Measurements from ENCODE around the gene EPB41L1.
A peak's percentile ranks its signal among the peaks of the same experiment; 100 is the strongest.

The EPB41L1 gene

DNA sequence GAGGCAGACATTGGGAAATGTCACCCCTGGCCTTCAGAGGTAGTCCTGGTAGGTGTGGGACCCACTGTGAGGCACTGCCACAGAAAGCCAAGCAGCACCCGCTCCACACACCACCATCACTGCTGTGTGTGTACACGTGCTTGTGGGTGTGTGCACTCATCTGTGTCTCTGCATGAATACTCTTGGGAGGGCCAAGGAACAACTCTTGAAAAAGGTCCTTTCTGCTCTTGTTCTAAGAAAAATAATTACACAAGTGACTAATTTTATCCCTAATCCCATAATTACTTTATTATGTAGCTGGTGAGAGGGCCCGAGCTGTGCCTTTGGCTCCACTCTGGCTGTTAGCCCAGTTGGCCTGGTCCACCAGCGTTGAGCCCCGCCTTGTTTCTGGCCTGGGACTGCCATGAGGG is 21.7 kb upstream of the EPB41L1 start (continued):
- TF ChIP-seq ZSCAN30 (tag by site-specific recombination; IDR thresholded peaks at IDR 0.05) (no peak), ZFP69B (tag by site-specific recombination; IDR thresholded peaks at IDR 0.05) (peak; percentile 62; the same call in 1 of the 2 replicates)

DNA sequence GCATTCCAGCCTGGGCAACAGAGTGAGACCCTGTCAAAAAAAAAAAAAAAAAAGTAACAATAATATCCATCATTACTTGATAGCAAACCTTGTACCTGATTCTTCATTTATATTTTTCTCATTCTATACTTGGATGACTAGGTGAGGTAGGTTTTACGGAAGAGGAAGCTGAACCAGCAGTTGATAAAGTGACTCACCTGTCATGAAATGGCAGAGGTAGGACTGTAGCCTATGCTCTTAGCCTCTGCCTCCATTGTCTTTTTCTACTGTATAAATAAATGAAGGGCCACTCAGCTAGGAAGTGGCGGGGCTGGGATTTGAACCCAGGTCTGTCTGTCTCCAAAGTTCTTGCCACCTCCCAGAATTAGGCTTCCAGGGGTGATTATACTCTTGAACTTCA is 20.7 kb upstream of the EPB41L1 start:
- Histone ChIP-seq H3K4me1 (ENCODE audit: control insufficient read depth, insufficient read depth, low read length) (no peaks in the 10 kb centered on the region), H3K36me3 (ENCODE audit: control insufficient read depth in 2 of 2, insufficient read depth in 1 of 2, low read length in 2 of 2) (no peaks in the 10 kb centered on the region), H3K27ac (ENCODE audit: extremely low read depth, low read depth, low read length) (no peak overlapping the region), H3K4me3 (ENCODE audit: low read depth, low read length) (no peak overlapping the region), H3K9me3 (ENCODE audit: control insufficient read depth, insufficient read depth, low read depth, low read length) (no peaks in the 10 kb centered on the region)
- POLR2A ChIA-PET, result interaction anchor here (0.6 to 0.7 kb wide), 2 partner anchors 12 to 139 kb away, joined by 3 read pairs; no protein-coding TSS in a partner anchor
- CTCF ChIA-PET, result interaction anchor here (0.6 to 1.2 kb wide), 4 partner anchors 52 to 143 kb away, joined by 3 to 9 read pairs (median 3); no protein-coding TSS in a partner anchor
- TF ChIP-seq ZNF48 (tag by site-specific recombination; IDR thresholded peaks at IDR 0.05) (no peak), ZNF324 (tag by site-specific recombination; IDR thresholded peaks at IDR 0.05) (no peak), ZNF366 (tag by site-specific recombination; conservative IDR thresholded peaks at IDR 0.05) (no peak), KLF7 (tag by site-specific recombination; IDR thresholded peaks at IDR 0.05; ENCODE audit: borderline replicate concordance) (no peak), ZFP3 (tag by site-specific recombination; IDR thresholded peaks at IDR 0.05; ENCODE audit: low read depth) (no peak), MEIS1 (CRISPR knock-in tag; IDR thresholded peaks at IDR 0.05; ENCODE audit: borderline replicate concordance) (no peak), SETDB1 (IDR thresholded peaks at IDR 0.05; ENCODE audit: insufficient read length, low read length) (no peak)
- TF ChIP-seq, protein P1, sequence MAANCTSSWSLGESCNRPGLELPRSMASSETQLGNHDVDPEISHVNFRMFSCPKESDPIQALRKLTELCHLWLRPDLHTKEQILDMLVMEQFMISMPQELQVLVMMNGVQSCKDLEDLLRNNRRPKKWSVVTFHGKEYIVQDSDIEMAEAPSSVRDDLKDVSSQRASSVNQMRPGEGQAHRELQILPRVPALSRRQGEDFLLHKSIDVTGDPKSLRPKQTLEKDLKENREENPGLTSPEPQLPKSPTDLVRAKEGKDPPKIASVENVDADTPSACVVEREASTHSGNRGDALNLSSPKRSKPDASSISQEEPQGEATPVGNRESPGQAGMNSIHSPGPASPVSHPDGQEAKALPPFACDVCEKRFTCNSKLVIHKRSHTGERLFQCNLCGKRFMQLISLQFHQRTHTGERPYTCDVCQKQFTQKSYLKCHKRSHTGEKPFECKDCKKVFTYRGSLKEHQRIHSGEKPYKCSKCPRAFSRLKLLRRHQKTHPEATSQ (tag by site-specific recombination; IDR thresholded peaks at IDR 0.05), result no peak
- TF ChIP-seq, protein P2, sequence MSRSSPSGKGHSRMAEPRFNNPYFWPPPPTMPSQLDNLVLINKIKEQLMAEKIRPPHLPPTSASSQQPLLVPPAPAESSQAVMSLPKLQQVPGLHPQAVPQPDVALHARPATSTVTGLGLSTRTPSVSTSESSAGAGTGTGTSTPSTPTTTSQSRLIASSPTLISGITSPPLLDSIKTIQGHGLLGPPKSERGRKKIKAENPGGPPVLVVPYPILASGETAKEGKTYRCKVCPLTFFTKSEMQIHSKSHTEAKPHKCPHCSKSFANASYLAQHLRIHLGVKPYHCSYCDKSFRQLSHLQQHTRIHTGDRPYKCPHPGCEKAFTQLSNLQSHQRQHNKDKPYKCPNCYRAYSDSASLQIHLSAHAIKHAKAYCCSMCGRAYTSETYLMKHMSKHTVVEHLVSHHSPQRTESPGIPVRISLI (tag by site-specific recombination; IDR thresholded peaks at IDR 0.05), result no peak
- TF ChIP-seq, protein P3, sequence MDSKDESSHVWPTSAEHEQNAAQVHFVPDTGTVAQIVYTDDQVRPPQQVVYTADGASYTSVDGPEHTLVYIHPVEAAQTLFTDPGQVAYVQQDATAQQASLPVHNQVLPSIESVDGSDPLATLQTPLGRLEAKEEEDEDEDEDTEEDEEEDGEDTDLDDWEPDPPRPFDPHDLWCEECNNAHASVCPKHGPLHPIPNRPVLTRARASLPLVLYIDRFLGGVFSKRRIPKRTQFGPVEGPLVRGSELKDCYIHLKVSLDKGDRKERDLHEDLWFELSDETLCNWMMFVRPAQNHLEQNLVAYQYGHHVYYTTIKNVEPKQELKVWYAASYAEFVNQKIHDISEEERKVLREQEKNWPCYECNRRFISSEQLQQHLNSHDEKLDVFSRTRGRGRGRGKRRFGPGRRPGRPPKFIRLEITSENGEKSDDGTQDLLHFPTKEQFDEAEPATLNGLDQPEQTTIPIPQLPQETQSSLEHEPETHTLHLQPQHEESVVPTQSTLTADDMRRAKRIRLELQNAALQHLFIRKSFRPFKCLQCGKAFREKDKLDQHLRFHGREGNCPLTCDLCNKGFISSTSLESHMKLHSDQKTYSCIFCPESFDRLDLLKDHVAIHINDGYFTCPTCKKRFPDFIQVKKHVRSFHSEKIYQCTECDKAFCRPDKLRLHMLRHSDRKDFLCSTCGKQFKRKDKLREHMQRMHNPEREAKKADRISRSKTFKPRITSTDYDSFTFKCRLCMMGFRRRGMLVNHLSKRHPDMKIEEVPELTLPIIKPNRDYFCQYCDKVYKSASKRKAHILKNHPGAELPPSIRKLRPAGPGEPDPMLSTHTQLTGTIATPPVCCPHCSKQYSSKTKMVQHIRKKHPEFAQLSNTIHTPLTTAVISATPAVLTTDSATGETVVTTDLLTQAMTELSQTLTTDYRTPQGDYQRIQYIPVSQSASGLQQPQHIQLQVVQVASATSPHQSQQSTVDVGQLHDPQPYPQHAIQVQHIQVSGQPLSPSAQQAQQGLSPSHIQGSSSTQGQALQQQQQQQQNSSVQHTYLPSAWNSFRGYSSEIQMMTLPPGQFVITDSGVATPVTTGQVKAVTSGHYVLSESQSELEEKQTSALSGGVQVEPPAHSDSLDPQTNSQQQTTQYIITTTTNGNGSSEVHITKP (tag by site-specific recombination; IDR thresholded peaks at IDR 0.05), result no peak

DNA sequence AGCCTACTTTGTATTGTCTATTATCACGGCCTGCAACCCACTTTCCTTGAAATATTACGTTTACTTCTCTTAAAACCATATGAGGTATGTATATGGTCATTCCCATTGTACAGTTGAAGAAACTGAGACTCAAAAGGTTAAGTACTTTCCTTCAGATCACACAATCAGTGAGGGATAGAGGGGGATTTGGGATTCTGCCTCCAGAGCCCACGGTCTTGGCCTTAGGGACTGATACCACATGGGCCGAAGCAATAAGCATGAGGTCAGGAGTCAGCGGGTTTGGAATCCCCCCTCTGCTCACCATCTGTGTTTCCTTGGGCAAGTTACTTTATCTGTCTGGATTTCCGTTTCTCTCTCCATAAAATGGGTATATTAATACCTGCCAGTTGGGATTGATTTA is 19.4 kb upstream of the EPB41L1 start:
- H3K9me3 ChIP-seq (ENCODE audit: control insufficient read depth, insufficient read depth, low read depth, low read length), result no peaks in the 10 kb centered on the region
- no peak overlapping the region for H3K27ac ChIP-seq (ENCODE audit: extremely low read depth, low read depth, low read length)
- H3K4me3 ChIP-seq (ENCODE audit: low read depth, low read length), result no peak overlapping the region
- POLR2A ChIA-PET, result no interaction called here
- H3K36me3 ChIP-seq (ENCODE audit: control insufficient read depth in 2 of 2, insufficient read depth in 1 of 2, low read length in 2 of 2), result no peaks in the 10 kb centered on the region
- H3K4me1 ChIP-seq (ENCODE audit: control insufficient read depth, insufficient read depth, low read length), result no peaks in the 10 kb centered on the region
- CTCF ChIA-PET, result interaction anchor here (0.6 to 1.2 kb wide), 4 partner anchors 21 to 416 kb away, joined by 3 to 9 read pairs (median 3); partner anchors contain the start of gene SCAND1
- TF ChIP-seq ZNF596 (tag by site-specific recombination; IDR thresholded peaks at IDR 0.05) (no peak), ZNF221 (tag by site-specific recombination; IDR thresholded peaks at IDR 0.05; ENCODE audit: borderline replicate concordance) (no peak), ZBTB8A (tag by site-specific recombination; IDR thresholded peaks at IDR 0.05) (no peak), ZNF350 (tag by site-specific recombination; IDR thresholded peaks at IDR 0.05) (no peak), ZNF521 (tag by site-specific recombination; IDR thresholded peaks at IDR 0.05) (no peak), ZNF626 (tag by site-specific recombination; IDR thresholded peaks at IDR 0.05) (no peak), ZIC2 (tag by site-specific recombination; IDR thresholded peaks at IDR 0.05) (no peak), ZNF302 (tag by site-specific recombination; IDR thresholded peaks at IDR 0.05; ENCODE audit: low read depth) (no peak)
- TF ChIP-seq, protein P4, sequence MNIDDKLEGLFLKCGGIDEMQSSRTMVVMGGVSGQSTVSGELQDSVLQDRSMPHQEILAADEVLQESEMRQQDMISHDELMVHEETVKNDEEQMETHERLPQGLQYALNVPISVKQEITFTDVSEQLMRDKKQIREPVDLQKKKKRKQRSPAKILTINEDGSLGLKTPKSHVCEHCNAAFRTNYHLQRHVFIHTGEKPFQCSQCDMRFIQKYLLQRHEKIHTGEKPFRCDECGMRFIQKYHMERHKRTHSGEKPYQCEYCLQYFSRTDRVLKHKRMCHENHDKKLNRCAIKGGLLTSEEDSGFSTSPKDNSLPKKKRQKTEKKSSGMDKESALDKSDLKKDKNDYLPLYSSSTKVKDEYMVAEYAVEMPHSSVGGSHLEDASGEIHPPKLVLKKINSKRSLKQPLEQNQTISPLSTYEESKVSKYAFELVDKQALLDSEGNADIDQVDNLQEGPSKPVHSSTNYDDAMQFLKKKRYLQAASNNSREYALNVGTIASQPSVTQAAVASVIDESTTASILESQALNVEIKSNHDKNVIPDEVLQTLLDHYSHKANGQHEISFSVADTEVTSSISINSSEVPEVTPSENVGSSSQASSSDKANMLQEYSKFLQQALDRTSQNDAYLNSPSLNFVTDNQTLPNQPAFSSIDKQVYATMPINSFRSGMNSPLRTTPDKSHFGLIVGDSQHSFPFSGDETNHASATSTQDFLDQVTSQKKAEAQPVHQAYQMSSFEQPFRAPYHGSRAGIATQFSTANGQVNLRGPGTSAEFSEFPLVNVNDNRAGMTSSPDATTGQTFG (tag by site-specific recombination; IDR thresholded peaks at IDR 0.05; ENCODE audit: borderline replicate concordance), result no peak
- TF ChIP-seq, protein P5, sequence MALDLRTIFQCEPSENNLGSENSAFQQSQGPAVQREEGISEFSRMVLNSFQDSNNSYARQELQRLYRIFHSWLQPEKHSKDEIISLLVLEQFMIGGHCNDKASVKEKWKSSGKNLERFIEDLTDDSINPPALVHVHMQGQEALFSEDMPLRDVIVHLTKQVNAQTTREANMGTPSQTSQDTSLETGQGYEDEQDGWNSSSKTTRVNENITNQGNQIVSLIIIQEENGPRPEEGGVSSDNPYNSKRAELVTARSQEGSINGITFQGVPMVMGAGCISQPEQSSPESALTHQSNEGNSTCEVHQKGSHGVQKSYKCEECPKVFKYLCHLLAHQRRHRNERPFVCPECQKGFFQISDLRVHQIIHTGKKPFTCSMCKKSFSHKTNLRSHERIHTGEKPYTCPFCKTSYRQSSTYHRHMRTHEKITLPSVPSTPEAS (tag by site-specific recombination; IDR thresholded peaks at IDR 0.05), result no peak
- TF ChIP-seq, protein P6, sequence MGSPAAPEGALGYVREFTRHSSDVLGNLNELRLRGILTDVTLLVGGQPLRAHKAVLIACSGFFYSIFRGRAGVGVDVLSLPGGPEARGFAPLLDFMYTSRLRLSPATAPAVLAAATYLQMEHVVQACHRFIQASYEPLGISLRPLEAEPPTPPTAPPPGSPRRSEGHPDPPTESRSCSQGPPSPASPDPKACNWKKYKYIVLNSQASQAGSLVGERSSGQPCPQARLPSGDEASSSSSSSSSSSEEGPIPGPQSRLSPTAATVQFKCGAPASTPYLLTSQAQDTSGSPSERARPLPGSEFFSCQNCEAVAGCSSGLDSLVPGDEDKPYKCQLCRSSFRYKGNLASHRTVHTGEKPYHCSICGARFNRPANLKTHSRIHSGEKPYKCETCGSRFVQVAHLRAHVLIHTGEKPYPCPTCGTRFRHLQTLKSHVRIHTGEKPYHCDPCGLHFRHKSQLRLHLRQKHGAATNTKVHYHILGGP (tag by site-specific recombination; IDR thresholded peaks at IDR 0.05), result no peak
